Measurements from ENCODE around the gene PCNX3. TPM values are rescaled to one million over a fixed set of nuclear protein-coding genes. Genes with fewer than 3 reads are reported as not detected.
A peak's percentile ranks its signal among the peaks of the same experiment; 100 is the strongest.

PCNX3 gene
- total RNA-seq, result 10 to 100 TPM; 13.4 to 21.0 (median 20.1) TPM

DNA sequence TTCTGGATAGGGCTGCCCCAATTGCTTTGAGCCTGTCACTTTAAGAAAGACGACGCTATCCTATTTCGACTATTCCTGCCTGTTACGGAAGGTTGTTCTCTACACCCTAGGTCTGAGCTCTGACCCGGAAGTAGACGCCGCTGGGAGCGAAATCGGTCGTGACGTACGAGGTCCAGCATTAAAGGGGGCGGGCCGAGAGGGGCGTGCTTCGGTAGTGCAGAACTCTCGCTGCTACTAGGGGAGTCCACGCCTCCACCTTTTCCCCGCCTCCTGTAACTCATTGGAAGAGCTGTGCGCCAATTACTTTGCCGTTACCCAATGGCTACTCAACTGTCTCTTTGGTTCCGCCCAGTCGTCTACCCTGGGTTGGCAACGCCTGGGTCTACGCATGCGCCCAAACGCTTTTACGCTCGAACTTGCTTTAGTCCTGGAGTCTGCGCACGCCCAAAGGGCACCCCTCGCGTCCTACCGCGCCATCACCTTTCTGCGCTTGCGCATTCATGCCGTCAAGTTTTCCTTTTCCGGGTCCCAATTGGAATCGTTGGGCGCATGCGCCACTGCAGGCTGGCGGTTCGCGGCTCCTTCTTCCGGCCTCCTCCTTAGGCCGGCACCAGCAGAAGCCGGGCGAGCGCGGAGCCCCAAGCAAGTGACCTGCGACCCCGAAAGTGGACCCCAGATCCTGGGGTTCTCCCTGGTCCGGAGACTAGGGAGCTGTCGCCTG lies at the start of gene PCNX3:
TSS of gene PCNX3 (plus strand) at position 548 of the 721 bp plus-strand sequence. CDS start 536 bp downstream, outside the sequence.
- H3K9me3 ChIP-seq, result no peaks in the 10 kb centered on the region
- intact Hi-C loops (cut with DNase I; ENCODE audit: low total_unique reads), result no loop called here
- H3K36me3 ChIP-seq, result no peaks in the 10 kb centered on the region
- H3K27me3 ChIP-seq, result no peaks in the 10 kb centered on the region
- peak within 1 kb of the TSS; percentile 93 to 97 for H3K27ac ChIP-seq
- peak within 1 kb of the TSS; percentile 95 to 97 (median 97) for H3K4me3 ChIP-seq
- peaks cover 12 to 29% of the 10 kb centered on the region in 2 donors for H3K4me1 ChIP-seq
- TF ChIP-seq POLR2AphosphoS5 (IDR thresholded peaks at IDR 0.05) (peak; percentile 36 to 80 (median 57)), POLR2A (IDR thresholded peaks at IDR 0.05) (peak; percentile 42)
- TF ChIP-seq, protein P1, sequence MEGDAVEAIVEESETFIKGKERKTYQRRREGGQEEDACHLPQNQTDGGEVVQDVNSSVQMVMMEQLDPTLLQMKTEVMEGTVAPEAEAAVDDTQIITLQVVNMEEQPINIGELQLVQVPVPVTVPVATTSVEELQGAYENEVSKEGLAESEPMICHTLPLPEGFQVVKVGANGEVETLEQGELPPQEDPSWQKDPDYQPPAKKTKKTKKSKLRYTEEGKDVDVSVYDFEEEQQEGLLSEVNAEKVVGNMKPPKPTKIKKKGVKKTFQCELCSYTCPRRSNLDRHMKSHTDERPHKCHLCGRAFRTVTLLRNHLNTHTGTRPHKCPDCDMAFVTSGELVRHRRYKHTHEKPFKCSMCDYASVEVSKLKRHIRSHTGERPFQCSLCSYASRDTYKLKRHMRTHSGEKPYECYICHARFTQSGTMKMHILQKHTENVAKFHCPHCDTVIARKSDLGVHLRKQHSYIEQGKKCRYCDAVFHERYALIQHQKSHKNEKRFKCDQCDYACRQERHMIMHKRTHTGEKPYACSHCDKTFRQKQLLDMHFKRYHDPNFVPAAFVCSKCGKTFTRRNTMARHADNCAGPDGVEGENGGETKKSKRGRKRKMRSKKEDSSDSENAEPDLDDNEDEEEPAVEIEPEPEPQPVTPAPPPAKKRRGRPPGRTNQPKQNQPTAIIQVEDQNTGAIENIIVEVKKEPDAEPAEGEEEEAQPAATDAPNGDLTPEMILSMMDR (IDR thresholded peaks at IDR 0.05), result peak in 1 of 3 donors; percentile 7
- peak; percentile 100 for DNase-seq (ENCODE audit: low spot score in 2 of 2)

DNA sequence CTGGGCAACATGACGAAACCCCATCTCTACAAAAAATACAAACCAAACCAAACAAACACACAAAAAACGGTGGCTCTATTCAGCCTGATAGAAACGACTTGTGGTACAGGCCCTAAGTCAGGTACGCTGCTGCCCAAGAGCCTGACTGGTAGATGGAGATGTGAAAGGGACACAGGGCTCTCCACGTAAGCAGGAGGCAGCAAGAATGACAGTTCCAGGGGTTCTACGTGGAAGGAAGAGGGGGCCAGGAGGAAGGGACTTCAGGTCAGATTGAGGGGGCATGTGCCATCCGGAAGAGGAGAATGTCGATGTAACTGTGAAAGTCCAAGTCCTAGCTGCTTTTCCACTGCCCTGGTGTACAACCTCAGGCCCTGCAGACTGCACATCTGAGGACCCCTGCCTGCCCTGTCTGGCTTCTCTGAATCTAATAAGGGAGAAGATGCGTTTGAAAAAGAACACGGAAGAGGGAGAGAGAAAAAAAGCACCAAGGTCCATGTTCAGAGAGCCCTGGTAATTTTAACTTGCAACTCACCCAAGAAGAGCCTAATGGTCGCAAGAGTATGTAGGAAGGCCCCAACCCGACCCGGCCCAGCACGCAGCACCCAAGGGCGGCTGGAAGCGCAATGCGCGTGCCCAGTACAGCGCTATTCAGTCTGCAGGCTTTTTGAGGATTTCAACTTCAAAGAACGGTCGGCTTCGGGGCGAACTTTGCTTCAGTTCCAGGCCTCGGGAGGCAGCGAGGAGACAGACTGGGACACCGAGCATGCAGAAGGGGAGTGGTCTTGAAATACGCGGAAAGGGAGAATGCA lies 46.2 kb upstream of the PCNX3 start:
- intact Hi-C loops (cut with DNase I; ENCODE audit: low total_unique reads), result no loop called here

DNA sequence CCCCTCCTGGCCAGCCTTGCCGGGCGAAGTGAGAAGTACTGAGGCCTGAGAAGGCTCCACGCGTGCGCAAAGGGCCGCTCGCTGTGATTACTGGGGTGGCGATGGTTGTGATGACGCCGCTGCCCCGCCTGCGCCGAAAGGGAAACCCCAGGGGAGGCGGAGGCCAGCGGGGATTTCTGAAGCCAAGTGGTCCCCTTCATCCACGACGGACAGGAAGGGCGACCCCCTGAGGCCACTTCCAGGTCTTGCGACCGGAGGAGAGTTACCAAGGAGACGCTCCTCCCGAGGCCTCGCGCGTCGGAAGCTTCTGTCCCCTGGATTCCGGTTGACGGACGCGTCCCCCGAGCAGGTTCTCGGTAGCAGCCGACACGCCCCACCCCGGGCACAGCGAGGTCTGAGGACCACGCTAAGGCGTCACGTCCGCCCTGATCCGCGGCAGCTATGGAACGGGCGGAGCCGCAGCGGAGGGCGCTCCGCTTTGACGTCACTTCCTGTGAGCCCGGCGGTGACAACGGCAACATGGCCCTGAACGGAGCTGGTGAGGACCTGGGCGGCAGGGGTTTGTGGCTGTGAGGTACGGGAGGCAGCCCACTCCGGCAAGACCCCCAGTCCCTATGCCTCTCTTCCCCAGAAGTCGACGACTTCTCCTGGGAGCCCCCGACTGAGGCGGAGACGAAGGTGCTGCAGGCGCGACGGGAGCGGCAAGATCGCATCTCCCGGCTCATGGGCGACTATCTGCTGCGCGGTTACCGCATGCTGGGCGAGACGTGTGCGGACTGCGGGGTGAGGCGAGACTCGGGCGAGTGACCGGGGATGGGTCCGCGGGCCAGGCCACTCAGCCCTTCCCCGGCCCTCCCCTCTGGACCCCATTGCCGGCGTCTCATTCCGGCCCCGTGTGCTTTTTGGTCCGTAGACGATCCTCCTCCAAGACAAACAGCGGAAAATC lies 45.3 kb upstream of the PCNX3 start, which contains the start of gene ZNRD2:
TSS of gene ZNRD2 (plus strand) at position 505 of the 946 bp plus-strand sequence. CDS start at position 520, 15 bp downstream.
- H3K36me3 ChIP-seq, result no peaks in the 10 kb centered on the region
- peak; percentile 92 to 96 (median 96) for TF ChIP-seq POLR2AphosphoS5 (IDR thresholded peaks at IDR 0.05)
- peak; percentile 85 for TF ChIP-seq POLR2A (IDR thresholded peaks at IDR 0.05)
- TF ChIP-seq, protein P1 (IDR thresholded peaks at IDR 0.05), result peak in 2 of 3 donors; percentile 30 to 43
- no peaks in the 10 kb centered on the region for H3K27me3 ChIP-seq
- intact Hi-C loops (cut with DNase I; ENCODE audit: low total_unique reads), result no loop called here
- H3K9me3 ChIP-seq, result no peaks in the 10 kb centered on the region
- peak within 1 kb of the TSS; percentile 75 to 91 (median 77) for H3K4me3 ChIP-seq
- H3K4me1 ChIP-seq, result peaks cover 29 to 32% of the 10 kb centered on the region in 2 donors
- DNase-seq (ENCODE audit: low spot score in 2 of 2), result peak; percentile 96 to 98
- peak within 1 kb of the TSS; percentile 96 to 97 for H3K27ac ChIP-seq

More for the DNA sequence above, 46.2 kb upstream of the PCNX3 start:
- no peaks in the 10 kb centered on the region for H3K9me3 ChIP-seq
- peaks cover 24 to 25% of the 10 kb centered on the region in 2 donors for H3K4me1 ChIP-seq
- peak overlapping the region; percentile 96 to 97 for H3K27ac ChIP-seq
- no peaks in the 10 kb centered on the region for H3K36me3 ChIP-seq
- no peaks in the 10 kb centered on the region for H3K27me3 ChIP-seq
- DNase-seq (ENCODE audit: low spot score in 2 of 2), result no peak
- H3K4me3 ChIP-seq, result peak overlapping the region; percentile 75 to 91 (median 77)
- TF ChIP-seq POLR2AphosphoS5 (IDR thresholded peaks at IDR 0.05) (no peak), POLR2A (IDR thresholded peaks at IDR 0.05) (no peak)
- TF ChIP-seq, protein P1 (IDR thresholded peaks at IDR 0.05), result no peak

DNA sequence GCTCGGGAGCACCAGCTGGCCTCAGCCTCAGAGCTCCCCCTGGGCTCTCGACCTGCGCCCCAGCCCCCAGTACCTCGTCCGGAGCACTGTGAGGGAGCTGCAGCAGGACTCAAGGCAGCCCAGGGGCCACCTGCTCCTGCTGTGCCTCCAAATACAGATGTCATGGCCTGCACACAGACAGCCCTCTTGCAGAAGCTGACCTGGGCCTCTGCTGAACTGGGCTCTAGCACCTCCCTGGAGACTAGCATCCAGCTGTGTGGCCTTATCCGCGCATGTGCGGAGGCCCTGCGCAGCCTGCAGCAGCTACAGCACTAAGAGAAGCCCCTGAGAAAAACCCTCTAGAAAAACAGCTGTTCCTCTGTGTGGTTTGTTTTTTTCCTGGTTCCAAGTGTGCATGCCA lies 44.2 kb upstream of the PCNX3 start:
- intact Hi-C loops (cut with DNase I; ENCODE audit: low total_unique reads), result no loop called here

More for the DNA sequence above, 44.2 kb upstream of the PCNX3 start:
- Histone ChIP-seq H3K27ac (peak overlapping the region; percentile 96 to 97), H3K9me3 (no peaks in the 10 kb centered on the region), H3K4me3 (peak overlapping the region; percentile 75 to 91 (median 77)), H3K4me1 (peaks cover 37% of the 10 kb centered on the region in 2 donors), H3K27me3 (no peaks in the 10 kb centered on the region), H3K36me3 (no peaks in the 10 kb centered on the region)
- no peak for DNase-seq (ENCODE audit: low spot score in 2 of 2)
- TF ChIP-seq POLR2A (IDR thresholded peaks at IDR 0.05) (no peak), POLR2AphosphoS5 (IDR thresholded peaks at IDR 0.05) (no peak)
- TF ChIP-seq, protein P1 (IDR thresholded peaks at IDR 0.05), result no peak
